HepG2 (cell line): Measurements from ENCODE around the gene HEXIM1. TPM values are rescaled to one million over a fixed set of nuclear protein-coding genes. Genes with fewer than 3 reads are reported as not detected.

Experiments
- AKAP8 ChIP-seq: sonication (generic); formaldehyde crosslinking; IDR thresholded peaks from 2 replicates; pipeline ENCODE4 v1.5.1; 2020; ENCODE audit warnings: mild to moderate bottlenecking, missing genetic modification reagents
- ASH2L ChIP-seq: fragments of 300-600, 200-600 bp; sonication (generic); IDR thresholded peaks from 2 replicates; pipeline ENCODE4 v1.7.0; 2017; ENCODE audit warnings: low read depth, mild to moderate bottlenecking, moderate library complexity, mixed read lengths, low read length; ENCODE audit not compliant: insufficient read length
- HIVEP1 ChIP-seq: sonication (generic); formaldehyde crosslinking; IDR thresholded peaks from 2 replicates; pipeline ENCODE4 v1.4.0; 2020; ENCODE audit warnings: mild to moderate bottlenecking, missing genetic modification reagents
- KLF16 ChIP-seq, 2 experiments: sonication (generic) in 1 of 2; formaldehyde crosslinking in 1 of 2; IDR thresholded peaks; 2 replicates each; pipeline versions ENCODE4 v1.6.1 to v1.8.0; 2016 to 2023; ENCODE audit warnings: missing genetic modification reagents in 2 of 2, missing compliant biosample characterization in 1 of 2
- LCORL ChIP-seq, 2 experiments: fragments of 450-650 bp in 1 of 2; sonication (generic) in 1 of 2; formaldehyde crosslinking in 1 of 2; IDR thresholded peaks; 2 replicates each; pipeline versions ENCODE4 v1.5.0 to v1.6.1; 2017 to 2020; ENCODE audit warnings: antibody characterized with exemption in 1 of 2, missing genetic modification reagents in 1 of 2
- NCOA1 ChIP-seq: sonication (generic); formaldehyde crosslinking; IDR thresholded peaks from 2 replicates; pipeline ENCODE4 v1.9.0; 2021; ENCODE audit warnings: missing genetic modification reagents
- NFE2 ChIP-seq: sonication (generic); formaldehyde crosslinking; IDR thresholded peaks from 2 replicates; pipeline ENCODE4 v1.4.0; 2020; ENCODE audit warnings: missing genetic modification reagents
- NR2C2 ChIP-seq: sonication (generic); formaldehyde crosslinking; IDR thresholded peaks from 2 replicates; pipeline ENCODE4 v1.4.0; 2020; ENCODE audit warnings: missing genetic modification reagents, mild to moderate bottlenecking, moderate library complexity, borderline replicate concordance
- SAP130 ChIP-seq: IDR thresholded peaks from 2 replicates; pipeline ENCODE4 v1.6.1; 2016; ENCODE audit warnings: low read depth
- ZNF558 ChIP-seq: sonication (generic); formaldehyde crosslinking; IDR thresholded peaks from 2 replicates; pipeline ENCODE4 v1.9.0; 2022; ENCODE audit warnings: mild to moderate bottlenecking, missing genetic modification reagents, borderline replicate concordance
- ZNF569 ChIP-seq: sonication (generic); formaldehyde crosslinking; IDR thresholded peaks from 2 replicates; pipeline ENCODE4 v1.5.0; 2020; ENCODE audit warnings: mild to moderate bottlenecking, missing genetic modification reagents, moderate library complexity, borderline replicate concordance
- ZSCAN9 ChIP-seq: IDR thresholded peaks from 2 replicates; pipeline ENCODE4 v1.6.1; 2016; ENCODE audit warnings: borderline replicate concordance
- polyA plus RNA-seq, 8 experiments: library from polyadenylated mRNA; depleted of rRNA in 3 of 8; stranded (reverse) in 7 of 8; unstranded in 1 of 8; fragments of >200 nt; fragmentation: Illumina TruSeq in 4 of 8; extraction: Trizol in 4 of 8; gene quantifications; 2 replicates each; pipeline versions ENCODE4 v1.2.1 to v1.2.3, GENCODE V29; 2011 to 2016; ENCODE audit warnings: low read depth in 4 of 8, missing spikeins in 1 of 8, mixed read lengths in 1 of 8; ENCODE audit not compliant: insufficient read depth in 1 of 8
- total RNA-seq, 5 experiments: library from RNA; depleted of rRNA; stranded (reverse); fragments of >200 nt; fragmentation: Illumina TruSeq; extraction: Trizol; gene quantifications; 2 replicates each; pipeline ENCODE4 v1.2.3, GENCODE V29; 2016; ENCODE audit warnings: low read depth in 1 of 5
- TF ChIP-seq, protein P1 (sequence below): sonication (generic); formaldehyde crosslinking; IDR thresholded peaks from 2 replicates; pipeline ENCODE4 v1.4.0; 2020; ENCODE audit warnings: missing genetic modification reagents, mild to moderate bottlenecking, borderline replicate concordance
- TF ChIP-seq, protein P2 (sequence below): sonication (generic); formaldehyde crosslinking; IDR thresholded peaks from 2 replicates; pipeline ENCODE4 v1.4.0; 2020; ENCODE audit warnings: missing genetic modification reagents, borderline replicate concordance
- TF ChIP-seq, protein P3 (sequence below): IDR thresholded peaks from 2 replicates; pipeline ENCODE4 v1.6.1; 2016; ENCODE audit warnings: missing biosample characterization, missing genetic modification reagents, low read depth
- TF ChIP-seq, protein P4 (sequence below): sonication (generic); formaldehyde crosslinking; IDR thresholded peaks from 2 replicates; pipeline ENCODE4 v1.8.0; 2022; ENCODE audit warnings: mild to moderate bottlenecking, missing genetic modification reagents, moderate library complexity
- TF ChIP-seq, protein P5 (sequence below): sonication (generic); formaldehyde crosslinking; conservative IDR thresholded peaks from 2 replicates; pipeline ENCODE4 v1.4.0; 2020; ENCODE audit warnings: missing genetic modification reagents
- TF ChIP-seq, protein P6 (sequence below): sonication (generic); formaldehyde crosslinking; IDR thresholded peaks from 2 replicates; pipeline ENCODE4 v1.5.1; 2020; ENCODE audit warnings: mild to moderate bottlenecking, missing genetic modification reagents, borderline replicate concordance
- TF ChIP-seq, protein P7 (sequence below): IDR thresholded peaks from 2 replicates; pipeline ENCODE4 v1.6.1; 2012; ENCODE audit warnings: inconsistent platforms

Gene HEXIM1
- total and polyA plus RNA-seq, 2 of the 13 experiments (the other 11 are each of a cell fraction or from before 2014, with no cell fraction given): 10.5 to 16.6 TPM

DNA sequence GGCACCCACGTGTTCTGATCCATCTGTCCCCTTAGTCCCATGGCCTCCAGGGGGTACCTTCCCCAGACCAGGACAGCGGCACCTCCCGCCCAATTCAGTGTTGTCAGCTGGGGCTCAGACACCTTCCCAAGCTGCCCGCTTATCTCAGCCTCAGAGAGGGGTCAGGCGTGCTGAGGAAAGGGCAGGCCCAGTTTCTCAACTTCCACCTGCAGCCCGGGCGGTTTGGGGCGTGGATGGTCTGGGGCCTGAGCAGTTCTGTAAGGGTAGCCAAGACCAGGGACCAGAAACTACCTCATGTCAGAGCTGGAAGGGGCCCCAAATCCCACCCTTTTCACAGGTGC is 21.1 kb upstream of the HEXIM1 start (continued):
- TF ChIP-seq NCOA1 (CRISPR knock-in tag): no peak
- TF ChIP-seq ZNF558 (CRISPR knock-in tag): no peak
- TF ChIP-seq, protein P1, sequence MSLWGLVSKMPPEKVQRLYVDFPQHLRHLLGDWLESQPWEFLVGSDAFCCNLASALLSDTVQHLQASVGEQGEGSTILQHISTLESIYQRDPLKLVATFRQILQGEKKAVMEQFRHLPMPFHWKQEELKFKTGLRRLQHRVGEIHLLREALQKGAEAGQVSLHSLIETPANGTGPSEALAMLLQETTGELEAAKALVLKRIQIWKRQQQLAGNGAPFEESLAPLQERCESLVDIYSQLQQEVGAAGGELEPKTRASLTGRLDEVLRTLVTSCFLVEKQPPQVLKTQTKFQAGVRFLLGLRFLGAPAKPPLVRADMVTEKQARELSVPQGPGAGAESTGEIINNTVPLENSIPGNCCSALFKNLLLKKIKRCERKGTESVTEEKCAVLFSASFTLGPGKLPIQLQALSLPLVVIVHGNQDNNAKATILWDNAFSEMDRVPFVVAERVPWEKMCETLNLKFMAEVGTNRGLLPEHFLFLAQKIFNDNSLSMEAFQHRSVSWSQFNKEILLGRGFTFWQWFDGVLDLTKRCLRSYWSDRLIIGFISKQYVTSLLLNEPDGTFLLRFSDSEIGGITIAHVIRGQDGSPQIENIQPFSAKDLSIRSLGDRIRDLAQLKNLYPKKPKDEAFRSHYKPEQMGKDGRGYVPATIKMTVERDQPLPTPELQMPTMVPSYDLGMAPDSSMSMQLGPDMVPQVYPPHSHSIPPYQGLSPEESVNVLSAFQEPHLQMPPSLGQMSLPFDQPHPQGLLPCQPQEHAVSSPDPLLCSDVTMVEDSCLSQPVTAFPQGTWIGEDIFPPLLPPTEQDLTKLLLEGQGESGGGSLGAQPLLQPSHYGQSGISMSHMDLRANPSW (CRISPR knock-in tag): no peak
- no peak for TF ChIP-seq HIVEP1 (CRISPR knock-in tag)
- TF ChIP-seq, protein P2, sequence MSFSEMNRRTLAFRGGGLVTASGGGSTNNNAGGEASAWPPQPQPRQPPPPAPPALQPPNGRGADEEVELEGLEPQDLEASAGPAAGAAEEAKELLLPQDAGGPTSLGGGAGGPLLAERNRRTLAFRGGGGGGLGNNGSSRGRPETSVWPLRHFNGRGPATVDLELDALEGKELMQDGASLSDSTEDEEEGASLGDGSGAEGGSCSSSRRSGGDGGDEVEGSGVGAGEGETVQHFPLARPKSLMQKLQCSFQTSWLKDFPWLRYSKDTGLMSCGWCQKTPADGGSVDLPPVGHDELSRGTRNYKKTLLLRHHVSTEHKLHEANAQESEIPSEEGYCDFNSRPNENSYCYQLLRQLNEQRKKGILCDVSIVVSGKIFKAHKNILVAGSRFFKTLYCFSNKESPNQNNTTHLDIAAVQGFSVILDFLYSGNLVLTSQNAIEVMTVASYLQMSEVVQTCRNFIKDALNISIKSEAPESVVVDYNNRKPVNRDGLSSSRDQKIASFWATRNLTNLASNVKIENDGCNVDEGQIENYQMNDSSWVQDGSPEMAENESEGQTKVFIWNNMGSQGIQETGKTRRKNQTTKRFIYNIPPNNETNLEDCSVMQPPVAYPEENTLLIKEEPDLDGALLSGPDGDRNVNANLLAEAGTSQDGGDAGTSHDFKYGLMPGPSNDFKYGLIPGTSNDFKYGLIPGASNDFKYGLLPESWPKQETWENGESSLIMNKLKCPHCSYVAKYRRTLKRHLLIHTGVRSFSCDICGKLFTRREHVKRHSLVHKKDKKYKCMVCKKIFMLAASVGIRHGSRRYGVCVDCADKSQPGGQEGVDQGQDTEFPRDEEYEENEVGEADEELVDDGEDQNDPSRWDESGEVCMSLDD (CRISPR knock-in tag): no peak
- TF ChIP-seq, protein P3, sequence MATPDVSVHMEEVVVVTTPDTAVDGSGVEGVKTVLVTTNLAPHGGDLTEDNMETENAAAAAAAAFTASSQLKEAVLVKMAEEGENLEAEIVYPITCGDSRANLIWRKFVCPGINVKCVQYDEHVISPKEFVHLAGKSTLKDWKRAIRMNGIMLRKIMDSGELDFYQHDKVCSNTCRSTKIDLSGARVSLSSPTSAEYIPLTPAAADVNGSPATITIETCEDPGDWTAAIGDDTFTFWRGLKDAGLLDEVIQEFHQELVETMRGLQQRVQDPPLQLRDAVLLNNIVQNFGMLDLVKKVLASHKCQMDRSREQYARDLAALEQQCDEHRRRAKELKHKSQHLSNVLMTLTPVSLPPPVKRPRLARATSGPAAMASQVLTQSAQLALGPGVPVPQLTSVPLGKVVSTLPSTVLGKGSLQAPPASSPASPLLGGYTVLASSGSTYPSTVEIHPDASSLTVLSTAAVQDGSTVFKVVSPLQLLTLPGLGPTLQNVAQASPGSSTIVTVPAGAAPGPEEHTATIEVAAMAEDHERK: no peak
- 0 out of 2 replicates have a peak, but pooled peaks have one; percentile 42 for TF ChIP-seq AKAP8 (CRISPR knock-in tag)
- TF ChIP-seq SAP130 (CRISPR knock-in tag): no peak
- TF ChIP-seq, protein P4, sequence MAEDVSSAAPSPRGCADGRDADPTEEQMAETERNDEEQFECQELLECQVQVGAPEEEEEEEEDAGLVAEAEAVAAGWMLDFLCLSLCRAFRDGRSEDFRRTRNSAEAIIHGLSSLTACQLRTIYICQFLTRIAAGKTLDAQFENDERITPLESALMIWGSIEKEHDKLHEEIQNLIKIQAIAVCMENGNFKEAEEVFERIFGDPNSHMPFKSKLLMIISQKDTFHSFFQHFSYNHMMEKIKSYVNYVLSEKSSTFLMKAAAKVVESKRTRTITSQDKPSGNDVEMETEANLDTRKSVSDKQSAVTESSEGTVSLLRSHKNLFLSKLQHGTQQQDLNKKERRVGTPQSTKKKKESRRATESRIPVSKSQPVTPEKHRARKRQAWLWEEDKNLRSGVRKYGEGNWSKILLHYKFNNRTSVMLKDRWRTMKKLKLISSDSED (CRISPR knock-in tag): no peak
- no peak for TF ChIP-seq ZSCAN9 (CRISPR knock-in tag)
- TF ChIP-seq ASH2L: no peak
- no peak for TF ChIP-seq ZNF569
- 0 out of 4 replicates have a peak, but pooled peaks of 1 of the 2 experiments have one; percentile 34 for TF ChIP-seq KLF16 (CRISPR knock-in tag; IDR thresholded peaks at IDR 0.05)
- no peak for TF ChIP-seq NR2C2 (CRISPR knock-in tag)
- TF ChIP-seq NFE2 (CRISPR knock-in tag): no peak
- TF ChIP-seq, protein P5, sequence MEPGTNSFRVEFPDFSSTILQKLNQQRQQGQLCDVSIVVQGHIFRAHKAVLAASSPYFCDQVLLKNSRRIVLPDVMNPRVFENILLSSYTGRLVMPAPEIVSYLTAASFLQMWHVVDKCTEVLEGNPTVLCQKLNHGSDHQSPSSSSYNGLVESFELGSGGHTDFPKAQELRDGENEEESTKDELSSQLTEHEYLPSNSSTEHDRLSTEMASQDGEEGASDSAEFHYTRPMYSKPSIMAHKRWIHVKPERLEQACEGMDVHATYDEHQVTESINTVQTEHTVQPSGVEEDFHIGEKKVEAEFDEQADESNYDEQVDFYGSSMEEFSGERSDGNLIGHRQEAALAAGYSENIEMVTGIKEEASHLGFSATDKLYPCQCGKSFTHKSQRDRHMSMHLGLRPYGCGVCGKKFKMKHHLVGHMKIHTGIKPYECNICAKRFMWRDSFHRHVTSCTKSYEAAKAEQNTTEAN: no peak
- TF ChIP-seq LCORL (IDR thresholded peaks at IDR 0.05): no peak
- TF ChIP-seq LCORL (CRISPR knock-in tag; IDR thresholded peaks at IDR 0.05): no peak
- TF ChIP-seq, protein P6, sequence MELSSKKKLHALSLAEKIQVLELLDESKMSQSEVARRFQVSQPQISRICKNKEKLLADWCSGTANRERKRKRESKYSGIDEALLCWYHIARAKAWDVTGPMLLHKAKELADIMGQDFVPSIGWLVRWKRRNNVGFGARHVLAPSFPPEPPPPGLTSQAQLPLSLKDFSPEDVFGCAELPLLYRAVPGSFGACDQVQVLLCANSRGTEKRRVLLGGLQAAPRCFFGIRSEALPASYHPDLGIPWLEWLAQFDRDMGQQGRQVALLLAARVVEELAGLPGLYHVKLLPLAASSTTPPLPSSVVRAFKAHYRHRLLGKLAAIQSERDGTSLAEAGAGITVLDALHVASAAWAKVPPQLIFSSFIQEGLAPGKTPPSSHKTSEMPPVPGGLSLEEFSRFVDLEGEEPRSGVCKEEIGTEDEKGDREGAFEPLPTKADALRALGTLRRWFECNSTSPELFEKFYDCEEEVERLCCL (CRISPR knock-in tag): no peak
- TF ChIP-seq, protein P7, sequence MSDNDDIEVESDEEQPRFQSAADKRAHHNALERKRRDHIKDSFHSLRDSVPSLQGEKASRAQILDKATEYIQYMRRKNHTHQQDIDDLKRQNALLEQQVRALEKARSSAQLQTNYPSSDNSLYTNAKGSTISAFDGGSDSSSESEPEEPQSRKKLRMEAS: peak; percentile 26
